ENCODE results near the gene AAGAB.

DNA sequence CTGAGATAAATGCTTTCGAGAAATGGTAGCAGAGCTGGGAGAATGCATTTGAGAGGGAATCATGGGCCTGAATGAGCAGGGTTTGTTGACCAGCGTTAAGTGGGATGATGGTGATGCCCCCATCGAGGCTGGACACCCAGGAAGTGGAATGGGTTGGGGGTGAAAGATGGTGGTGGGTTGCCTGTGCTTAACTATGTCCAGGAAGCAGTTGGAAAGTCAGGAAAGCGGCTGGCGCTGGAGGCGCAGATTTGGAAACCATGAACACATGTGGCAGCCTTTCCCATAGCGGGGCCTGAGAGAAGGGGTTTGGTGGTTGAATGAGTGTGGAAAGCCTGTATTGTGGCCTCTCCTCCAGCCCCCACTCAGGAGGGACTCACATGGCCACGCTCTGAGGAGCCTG is 80.7 kb downstream of the AAGAB start:
- no peak for TF ChIP-seq POLR2A (IDR thresholded peaks at IDR 0.05; ENCODE audit: extremely low read depth, insufficient read length)
- TF ChIP-seq, protein P1, sequence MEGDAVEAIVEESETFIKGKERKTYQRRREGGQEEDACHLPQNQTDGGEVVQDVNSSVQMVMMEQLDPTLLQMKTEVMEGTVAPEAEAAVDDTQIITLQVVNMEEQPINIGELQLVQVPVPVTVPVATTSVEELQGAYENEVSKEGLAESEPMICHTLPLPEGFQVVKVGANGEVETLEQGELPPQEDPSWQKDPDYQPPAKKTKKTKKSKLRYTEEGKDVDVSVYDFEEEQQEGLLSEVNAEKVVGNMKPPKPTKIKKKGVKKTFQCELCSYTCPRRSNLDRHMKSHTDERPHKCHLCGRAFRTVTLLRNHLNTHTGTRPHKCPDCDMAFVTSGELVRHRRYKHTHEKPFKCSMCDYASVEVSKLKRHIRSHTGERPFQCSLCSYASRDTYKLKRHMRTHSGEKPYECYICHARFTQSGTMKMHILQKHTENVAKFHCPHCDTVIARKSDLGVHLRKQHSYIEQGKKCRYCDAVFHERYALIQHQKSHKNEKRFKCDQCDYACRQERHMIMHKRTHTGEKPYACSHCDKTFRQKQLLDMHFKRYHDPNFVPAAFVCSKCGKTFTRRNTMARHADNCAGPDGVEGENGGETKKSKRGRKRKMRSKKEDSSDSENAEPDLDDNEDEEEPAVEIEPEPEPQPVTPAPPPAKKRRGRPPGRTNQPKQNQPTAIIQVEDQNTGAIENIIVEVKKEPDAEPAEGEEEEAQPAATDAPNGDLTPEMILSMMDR (IDR thresholded peaks at IDR 0.05; ENCODE audit: low read depth, low read length): no peak
- TF ChIP-seq MYC (IDR thresholded peaks at IDR 0.05; ENCODE audit: low read depth, low read length): no peak
- TF ChIP-seq, protein P2, sequence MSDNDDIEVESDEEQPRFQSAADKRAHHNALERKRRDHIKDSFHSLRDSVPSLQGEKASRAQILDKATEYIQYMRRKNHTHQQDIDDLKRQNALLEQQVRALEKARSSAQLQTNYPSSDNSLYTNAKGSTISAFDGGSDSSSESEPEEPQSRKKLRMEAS (IDR thresholded peaks at IDR 0.05; ENCODE audit: low read depth, low read length): no peak
